ENCODE results near the gene ICAM5.
"Not testable (repeated sequence)": the region's sequence is repeated elsewhere in the genome, so short reads cannot be mapped to it uniquely, and the experiment has no call there.

ICAM5 gene

DNA sequence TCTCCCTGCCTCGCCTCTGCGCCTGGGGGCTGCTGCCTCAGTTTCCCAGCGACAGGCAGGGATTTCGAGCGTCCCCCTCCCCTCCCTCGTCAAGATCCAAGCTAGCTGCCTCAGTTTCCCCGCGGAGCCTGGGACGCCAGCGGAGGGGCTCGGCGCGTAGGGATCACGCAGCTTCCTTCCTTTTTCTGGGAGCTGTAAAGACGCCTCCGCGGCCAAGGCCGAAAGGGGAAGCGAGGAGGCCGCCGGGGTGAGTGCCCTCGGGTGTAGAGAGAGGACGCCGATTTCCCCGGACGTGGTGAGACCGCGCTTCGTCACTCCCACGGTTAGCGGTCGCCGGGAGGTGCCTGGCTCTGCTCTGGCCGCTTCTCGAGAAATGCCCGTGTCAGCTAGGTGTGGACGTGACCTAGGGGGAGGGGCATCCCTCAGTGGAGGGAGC lies 19.6 kb upstream of the ICAM5 start:
- no peak for DNase-seq (ENCODE audit: low spot score)

DNA sequence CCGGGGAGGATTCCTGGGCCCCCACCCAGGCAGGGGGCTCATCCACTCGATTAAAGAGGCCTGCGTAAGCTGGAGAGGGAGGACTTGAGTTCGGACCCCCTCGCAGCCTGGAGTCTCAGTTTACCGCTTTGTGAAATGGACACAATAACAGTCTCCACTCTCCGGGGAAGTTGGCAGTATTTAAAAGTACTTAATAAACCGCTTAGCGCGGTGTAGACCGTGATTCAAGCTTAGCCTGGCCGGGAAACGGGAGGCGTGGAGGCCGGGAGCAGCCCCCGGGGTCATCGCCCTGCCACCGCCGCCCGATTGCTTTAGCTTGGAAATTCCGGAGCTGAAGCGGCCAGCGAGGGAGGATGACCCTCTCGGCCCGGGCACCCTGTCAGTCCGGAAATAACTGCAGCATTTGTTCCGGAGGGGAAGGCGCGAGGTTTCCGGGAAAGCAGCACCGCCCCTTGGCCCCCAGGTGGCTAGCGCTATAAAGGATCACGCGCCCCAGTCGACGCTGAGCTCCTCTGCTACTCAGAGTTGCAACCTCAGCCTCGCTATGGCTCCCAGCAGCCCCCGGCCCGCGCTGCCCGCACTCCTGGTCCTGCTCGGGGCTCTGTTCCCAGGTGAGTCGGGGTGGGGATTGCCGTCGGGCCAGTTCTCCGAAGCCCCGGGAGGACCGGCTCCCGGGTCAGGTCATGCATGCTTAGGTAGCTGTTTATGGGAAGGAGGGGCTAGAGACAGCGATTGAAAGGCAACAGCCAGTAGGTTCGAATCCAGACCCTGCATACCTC lies 18.9 kb upstream of the ICAM5 start, which contains the start of gene ICAM1:
Gene ICAM1, plus strand, starts transcription at position 505 of the 779 bp plus-strand sequence. Its CDS starts 40 bp downstream, at position 545.
- DNase-seq (ENCODE audit: low spot score): peak; percentile 86

DNA sequence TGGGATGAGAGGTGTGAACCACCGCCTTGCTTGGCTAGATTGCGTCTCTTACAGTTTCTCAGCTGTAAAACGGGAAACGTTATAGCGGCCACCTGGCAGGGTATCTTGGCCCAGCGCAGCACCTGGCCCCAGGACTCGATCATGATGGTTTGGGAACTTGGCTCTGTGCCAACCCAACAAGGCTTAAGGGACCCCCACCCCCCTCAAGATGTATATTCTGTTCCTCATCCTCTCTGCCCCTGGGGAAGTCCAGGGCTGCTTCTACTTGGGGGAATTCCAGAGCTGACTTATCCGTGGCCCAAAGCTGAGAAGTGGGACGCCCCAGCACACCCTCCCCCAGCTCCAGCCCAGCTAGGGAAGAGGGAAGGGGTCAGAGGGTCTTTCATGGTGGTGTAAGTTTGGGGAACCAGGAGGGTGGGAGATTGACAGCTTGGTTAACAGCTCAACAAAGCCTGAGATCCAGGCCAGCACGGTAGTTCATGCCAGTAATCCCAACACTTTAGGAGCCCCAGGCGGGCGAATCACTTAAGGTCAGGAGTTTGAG lies 18.1 kb upstream of the ICAM5 start:
- DNase-seq (ENCODE audit: low spot score): no peak

DNA sequence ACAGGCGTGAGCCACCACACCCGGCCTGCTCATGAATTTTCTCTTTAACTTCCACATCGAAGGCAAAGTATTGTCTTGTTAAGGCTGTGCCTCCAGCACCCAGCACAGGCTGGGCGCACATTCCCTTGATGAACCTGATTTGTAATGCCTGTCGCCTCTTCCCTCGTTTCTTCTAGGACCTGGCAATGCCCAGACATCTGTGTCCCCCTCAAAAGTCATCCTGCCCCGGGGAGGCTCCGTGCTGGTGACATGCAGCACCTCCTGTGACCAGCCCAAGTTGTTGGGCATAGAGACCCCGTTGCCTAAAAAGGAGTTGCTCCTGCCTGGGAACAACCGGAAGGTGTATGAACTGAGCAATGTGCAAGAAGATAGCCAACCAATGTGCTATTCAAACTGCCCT lies 15.2 kb upstream of the ICAM5 start:
- no peak for DNase-seq (ENCODE audit: low spot score)

DNA sequence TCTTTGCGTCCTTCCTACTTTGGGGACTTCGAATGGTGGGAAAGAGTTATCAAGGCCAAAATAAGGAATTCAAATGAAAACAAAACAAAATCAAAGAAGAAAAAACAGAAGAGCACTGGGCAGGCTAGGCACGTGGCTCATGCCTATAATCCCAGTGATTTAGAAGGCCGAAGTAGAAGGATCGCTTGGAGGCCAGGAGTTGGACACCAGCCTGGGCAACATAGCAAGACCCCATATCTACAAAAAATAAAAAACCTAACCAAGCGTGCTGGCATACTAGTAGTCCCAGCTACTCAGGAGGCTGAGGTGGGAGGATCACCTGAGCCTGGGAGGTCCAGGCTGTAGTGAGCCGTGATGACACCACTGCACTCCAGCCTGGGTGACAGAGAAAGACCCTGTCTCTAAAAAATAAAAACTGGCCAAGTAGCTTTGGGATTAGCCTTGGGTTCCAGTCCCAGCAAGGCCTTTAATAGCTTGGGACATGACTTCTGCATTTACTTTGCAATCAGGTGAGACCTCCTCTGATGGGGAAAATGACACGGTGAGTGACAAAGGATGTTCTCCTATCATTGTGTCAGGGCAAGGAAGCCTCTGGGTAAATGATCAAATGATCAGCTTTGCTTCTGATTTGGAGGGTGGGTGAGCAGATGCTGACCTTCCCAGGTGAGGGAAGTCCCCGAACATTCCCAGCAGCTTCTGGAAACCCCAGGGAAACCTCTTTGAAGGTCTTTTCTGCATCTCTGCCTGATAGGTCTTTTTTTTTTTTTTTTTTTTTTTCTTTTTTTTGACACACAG lies 11.8 kb upstream of the ICAM5 start:
- DNase-seq (ENCODE audit: low spot score): no peak

DNA sequence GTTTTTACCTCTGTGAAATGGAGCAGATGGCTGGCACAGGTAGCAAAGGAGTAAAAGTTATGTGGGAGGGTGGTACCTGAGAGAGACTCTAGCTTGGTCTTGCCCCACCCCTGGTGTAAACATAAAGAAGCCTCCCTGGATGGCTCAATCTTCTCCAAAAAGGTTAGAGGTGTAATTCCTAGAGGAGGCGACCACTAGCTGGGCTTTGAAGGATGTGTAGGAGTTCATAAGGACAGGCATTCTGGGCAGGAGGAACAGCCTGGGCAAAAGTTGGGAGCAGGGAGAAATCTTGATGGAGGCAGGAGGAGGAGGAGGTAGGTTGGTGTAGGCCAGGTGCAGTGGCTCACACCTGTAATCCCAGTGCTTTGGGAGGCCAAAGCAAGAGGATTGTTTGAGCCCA lies 10.8 kb upstream of the ICAM5 start:
- DNase-seq (ENCODE audit: low spot score): no peak

DNA sequence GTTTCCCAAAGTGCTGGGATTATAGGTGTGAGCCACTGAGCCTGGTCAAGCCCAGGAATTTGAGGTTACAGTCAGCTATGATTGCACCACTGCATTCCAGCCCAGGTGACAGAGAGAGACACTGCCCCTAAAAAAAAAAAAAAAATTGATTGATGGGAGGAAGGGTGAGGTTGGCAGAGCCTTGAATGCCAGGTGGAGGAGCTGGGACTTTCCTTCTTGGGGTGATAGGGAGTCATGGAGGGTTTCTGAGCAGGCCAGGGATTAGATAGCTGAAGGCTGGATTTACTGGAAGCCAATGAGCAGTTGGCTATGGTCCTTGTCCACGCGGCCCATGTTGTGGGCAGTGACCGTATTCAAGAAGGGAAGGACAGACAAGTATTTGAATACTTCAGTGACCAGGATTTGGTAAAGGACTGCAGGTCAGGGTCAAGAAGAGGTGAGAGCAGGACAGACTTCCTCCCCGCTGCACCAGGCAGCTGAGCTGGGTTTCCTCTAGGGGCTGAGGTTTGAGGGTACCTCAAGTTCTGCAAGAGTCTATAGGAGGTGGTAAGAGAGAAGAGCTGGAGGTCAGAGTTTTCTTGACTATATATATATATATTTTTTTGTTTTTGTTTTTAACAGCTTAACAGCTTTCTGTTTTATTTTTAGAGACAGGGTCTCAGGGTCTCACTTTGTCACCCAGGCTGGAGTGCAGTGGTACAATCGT lies 9.9 kb upstream of the ICAM5 start:
- DNase-seq (ENCODE audit: low spot score): no peak

DNA sequence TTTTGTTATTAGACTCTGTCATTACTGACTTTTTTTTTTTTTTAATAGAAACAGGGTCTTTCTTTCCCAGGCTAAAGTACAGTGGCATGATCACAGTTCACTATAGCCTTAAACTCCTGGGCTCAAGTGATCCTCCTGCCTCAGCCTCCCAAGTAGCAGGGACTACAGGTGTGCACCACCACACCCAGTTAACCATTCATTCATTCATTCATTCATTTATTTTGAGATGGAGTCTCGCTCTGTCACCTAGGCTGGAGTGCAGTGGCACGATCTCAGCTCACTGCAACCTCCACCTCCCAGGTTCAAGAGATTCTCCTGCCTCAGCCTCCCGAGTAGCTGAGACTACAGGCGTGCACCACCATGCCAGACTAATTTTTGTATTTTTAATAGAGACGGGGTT lies 7.7 kb upstream of the ICAM5 start:
- not testable (repeated sequence) for DNase-seq (ENCODE audit: low spot score)

DNA sequence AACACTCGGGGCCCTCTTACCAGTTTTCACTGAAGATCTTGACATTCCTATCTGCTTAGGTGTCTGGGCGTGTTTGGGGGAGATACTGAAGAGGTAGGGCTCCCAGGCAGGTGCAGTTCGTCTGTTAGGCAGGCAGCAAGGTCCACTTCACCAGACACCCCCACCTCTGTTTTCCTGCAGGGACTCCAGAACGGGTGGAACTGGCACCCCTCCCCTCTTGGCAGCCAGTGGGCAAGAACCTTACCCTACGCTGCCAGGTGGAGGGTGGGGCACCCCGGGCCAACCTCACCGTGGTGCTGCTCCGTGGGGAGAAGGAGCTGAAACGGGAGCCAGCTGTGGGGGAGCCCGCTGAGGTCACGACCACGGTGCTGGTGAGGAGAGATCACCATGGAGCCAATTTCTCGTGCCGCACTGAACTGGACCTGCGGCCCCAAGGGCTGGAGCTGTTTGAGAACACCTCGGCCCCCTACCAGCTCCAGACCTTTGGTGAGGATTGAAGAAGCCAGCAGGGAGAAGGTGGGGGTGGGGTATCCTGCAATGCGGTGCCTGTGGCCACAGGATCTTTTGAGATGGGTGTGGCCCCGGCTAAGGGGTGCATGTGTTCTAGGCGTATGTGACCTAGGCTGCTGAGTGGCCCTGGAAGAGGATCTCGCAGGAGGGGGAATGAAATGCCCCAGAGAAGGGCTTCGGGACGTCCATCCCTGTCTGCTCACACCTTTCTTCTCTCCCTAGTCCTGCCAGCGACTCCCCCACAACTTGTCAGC lies 6.3 kb upstream of the ICAM5 start:
- DNase-seq (ENCODE audit: low spot score): no peak

DNA sequence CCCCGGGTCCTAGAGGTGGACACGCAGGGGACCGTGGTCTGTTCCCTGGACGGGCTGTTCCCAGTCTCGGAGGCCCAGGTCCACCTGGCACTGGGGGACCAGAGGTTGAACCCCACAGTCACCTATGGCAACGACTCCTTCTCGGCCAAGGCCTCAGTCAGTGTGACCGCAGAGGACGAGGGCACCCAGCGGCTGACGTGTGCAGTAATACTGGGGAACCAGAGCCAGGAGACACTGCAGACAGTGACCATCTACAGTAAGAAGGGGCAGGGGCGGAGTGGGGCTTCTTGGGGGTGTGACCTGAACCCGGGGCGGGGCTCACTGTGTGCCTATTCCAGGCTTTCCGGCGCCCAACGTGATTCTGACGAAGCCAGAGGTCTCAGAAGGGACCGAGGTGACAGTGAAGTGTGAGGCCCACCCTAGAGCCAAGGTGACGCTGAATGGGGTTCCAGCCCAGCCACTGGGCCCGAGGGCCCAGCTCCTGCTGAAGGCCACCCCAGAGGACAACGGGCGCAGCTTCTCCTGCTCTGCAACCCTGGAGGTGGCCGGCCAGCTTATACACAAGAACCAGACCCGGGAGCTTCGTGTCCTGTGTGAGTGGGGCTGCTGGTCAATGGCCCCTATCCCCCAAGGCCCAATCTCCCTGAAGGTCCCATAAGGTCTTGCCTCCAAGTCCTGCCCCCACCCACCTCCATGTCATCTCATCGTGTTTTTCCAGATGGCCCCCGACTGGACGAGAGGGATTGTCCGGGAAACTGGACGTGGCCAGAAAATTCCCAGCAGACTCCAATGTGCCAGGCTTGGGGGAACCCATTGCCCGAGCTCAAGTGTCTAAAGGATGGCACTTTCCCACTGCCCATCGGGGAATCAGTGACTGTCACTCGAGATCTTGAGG lies 5.4 kb upstream of the ICAM5 start:
- DNase-seq (ENCODE audit: low spot score): no peak

DNA sequence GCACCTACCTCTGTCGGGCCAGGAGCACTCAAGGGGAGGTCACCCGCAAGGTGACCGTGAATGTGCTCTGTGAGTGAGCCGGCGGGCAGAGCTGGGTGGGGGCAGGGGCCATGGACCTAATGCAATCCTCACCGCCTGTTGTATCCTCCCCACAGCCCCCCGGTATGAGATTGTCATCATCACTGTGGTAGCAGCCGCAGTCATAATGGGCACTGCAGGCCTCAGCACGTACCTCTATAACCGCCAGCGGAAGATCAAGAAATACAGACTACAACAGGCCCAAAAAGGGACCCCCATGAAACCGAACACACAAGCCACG lies 4.8 kb upstream of the ICAM5 start:
- no peak for DNase-seq (ENCODE audit: low spot score)

DNA sequence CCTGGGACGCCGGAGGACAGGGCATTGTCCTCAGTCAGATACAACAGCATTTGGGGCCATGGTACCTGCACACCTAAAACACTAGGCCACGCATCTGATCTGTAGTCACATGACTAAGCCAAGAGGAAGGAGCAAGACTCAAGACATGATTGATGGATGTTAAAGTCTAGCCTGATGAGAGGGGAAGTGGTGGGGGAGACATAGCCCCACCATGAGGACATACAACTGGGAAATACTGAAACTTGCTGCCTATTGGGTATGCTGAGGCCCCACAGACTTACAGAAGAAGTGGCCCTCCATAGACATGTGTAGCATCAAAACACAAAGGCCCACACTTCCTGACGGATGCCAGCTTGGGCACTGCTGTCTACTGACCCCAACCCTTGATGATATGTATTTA lies 4.4 kb upstream of the ICAM5 start:
- no peak for DNase-seq (ENCODE audit: low spot score)

DNA sequence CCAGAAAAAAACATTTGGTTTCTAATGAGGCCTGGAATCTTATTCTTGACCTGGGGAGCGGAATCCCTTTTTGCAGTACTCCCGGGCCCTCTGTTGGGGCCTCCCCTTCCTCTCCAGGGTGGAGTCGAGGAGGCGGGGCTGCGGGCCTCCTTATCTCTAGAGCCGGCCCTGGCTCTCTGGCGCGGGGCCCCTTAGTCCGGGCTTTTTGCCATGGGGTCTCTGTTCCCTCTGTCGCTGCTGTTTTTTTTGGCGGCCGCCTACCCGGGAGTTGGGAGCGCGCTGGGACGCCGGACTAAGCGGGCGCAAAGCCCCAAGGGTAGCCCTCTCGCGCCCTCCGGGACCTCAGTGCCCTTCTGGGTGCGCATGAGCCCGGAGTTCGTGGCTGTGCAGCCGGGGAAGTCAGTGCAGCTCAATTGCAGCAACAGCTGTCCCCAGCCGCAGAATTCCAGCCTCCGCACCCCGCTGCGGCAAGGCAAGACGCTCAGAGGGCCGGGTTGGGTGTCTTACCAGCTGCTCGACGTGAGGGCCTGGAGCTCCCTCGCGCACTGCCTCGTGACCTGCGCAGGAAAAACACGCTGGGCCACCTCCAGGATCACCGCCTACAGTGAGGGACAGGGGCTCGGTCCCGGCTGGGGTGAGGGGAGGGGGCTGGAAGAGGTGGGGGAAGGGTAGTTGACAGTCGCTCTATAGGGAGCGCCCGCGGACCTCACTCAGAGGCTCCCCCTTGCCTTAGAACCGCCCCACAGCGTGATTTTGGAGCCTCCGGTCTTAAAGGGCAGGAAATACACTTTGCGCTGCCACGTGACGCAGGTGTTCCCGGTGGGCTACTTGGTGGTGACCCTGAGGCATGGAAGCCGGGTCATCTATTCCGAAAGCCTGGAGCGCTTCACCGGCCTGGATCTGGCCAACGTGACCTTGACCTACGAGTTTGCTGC lies 2.7 kb upstream of the ICAM5 start, which contains the start of gene ICAM4:
Gene ICAM4, plus strand, starts transcription at position 153 of the 935 bp plus-strand sequence. Its CDS starts 58 bp downstream, at position 211.
- DNase-seq (ENCODE audit: low spot score): no peak

DNA sequence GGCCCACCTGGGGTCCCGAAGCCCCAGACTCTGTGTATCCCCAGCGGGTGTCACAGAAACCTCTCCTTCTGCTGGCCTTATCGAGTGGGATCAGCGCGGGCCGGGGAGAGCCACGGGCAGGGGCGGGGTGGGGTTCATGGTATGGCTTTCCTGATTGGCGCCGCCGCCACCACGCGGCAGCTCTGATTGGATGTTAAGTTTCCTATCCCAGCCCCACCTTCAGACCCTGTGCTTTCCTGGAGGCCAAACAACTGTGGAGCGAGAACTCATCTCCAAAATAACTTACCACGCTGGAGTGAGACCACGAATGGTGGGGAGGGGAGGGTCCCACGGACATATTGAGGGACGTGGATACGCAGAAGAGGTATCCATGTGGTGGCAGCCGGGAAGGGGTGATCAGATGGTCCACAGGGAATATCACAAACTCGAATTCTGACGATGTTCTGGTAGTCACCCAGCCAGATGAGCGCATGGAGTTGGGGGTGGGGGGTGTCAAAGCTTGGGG lies 1.0 kb upstream of the ICAM5 start:
- DNase-seq (ENCODE audit: low spot score): peak; percentile 65

DNA sequence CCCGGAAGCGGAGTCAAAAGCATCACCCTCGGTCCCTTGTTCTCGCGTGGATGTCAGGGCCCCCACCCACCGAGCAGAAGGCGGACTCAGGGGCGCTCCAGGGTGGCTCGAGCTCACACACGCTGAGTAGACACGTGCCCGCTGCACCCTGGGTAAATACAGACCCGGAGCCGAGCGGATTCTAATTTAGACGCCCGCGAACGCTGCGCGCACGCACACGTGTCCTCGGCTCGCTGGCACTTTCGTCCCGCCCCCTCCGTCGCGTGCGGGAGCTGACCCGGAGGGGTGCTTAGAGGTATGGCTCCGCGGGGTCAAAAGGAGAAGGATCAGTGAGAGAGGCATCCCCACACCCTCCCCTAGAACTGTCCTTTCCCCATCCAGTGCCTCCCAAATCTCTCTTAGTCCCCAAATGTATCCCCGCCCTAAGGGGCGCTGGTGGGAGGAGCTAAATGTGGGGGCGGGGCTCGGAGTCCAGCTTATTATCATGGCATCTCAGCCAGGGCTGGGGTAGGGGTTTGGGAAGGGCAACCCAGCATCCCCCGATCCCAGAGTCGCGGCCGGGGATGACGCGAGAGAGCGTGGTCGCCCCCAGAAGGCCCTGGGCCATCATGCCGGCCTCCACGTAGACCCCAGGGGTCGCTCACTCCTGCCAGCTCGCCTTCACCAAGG lies 451 bp upstream of the ICAM5 start:
- no peak for DNase-seq (ENCODE audit: low spot score)

DNA sequence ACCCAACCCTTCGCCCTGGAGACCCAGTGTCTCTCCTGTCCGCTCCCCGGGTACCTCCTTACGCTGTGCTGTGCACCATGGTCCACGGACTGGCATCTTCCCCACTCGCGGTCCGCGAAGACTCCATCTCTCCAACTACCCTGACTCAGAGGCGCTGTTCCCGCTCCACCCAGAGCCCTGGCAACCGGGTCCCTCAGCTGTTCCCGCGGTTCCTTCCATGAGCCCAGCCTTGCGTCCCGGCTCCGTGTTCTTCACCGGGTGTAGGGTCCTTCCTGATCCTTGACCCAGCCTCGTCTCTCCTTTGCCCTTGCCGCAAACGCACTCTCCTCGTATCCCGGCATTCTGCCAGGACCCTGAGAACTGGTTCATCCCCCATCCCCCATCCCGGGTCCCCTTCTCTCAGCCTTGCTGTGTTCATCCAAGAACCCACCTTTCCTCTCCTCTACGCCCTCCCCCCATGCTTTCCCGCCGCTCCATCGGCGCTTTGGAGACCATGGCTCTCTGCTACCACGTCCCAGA lies 664 bp downstream of the ICAM5 start:
- DNase-seq (ENCODE audit: low spot score): no peak

DNA sequence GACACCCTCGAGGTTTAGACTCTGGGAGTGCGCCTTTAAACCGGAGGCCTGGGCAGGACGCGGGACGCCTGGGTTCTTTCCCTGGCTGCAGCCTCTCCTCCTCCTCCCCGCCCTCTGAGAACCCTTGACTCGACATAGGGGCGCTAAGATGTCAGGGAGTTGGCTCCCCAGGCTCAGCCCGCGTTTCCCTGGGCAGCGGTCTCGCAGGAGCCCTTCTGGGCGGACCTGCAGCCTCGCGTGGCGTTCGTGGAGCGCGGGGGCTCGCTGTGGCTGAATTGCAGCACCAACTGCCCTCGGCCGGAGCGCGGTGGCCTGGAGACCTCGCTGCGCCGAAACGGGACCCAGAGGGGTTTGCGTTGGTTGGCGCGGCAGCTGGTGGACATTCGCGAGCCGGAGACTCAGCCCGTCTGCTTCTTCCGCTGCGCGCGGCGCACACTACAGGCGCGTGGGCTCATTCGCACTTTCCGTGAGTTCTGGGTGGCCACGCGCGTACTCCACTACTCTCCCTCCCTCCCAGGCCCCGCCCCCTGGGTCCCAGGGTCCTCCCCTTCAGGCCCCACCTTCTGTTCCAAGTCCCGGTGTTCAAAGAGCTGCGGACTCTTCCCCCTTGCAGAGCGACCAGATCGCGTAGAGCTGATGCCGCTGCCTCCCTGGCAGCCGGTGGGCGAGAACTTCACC lies 1.3 kb downstream of the ICAM5 start:
- DNase-seq (ENCODE audit: low spot score): peak; percentile 67
